ENCODE results near the gene FAM90A1.
"Not testable (repeated sequence)": the region's sequence is repeated elsewhere in the genome, so short reads cannot be mapped to it uniquely, and the experiment has no call there.

- TF ChIP-seq POLR2AphosphoS5, CTCF (IDR thresholded peaks at IDR 0.05): not testable (repeated sequence)
Measured at GRCh38 chr12:8264236-8264635, 36.8 kb upstream of the FAM90A1 start.

Data from transverse colon (tissue), 4 donors.